Breast epithelium (tissue), 3 donors: ENCODE data around the gene TSSK3.

ENCODE experiments used
- CTCF ChIP-seq, 3 donors: fragments of 450-650 bp; IDR thresholded peaks; one replicate each; pipeline ENCODE4 v1.5.1; 2016 to 2017; ENCODE audit warnings: antibody characterized with exemption in 3 of 3, mild to moderate bottlenecking in 3 of 3, moderate library complexity in 3 of 3
- POLR2A ChIP-seq: fragments of 450-650 bp; IDR thresholded peaks from one replicate; pipeline ENCODE4 v1.6.1; 2016; ENCODE audit warnings: antibody characterized with exemption, mild to moderate bottlenecking, moderate library complexity
- POLR2AphosphoS5 ChIP-seq, 3 donors: sonication (generic); formaldehyde crosslinking; IDR thresholded peaks; one replicate each; pipeline ENCODE4 v1.6.1; 2017; ENCODE audit warnings: antibody characterized with exemption in 3 of 3

- TF ChIP-seq CTCF (IDR thresholded peaks at IDR 0.05) (no peak), POLR2AphosphoS5 (IDR thresholded peaks at IDR 0.05) (no peak), POLR2A (no peak)
These were observed 43.5 kb downstream of the TSSK3 start for GRCh38 chr1:32405672-32406467.
